HG03378 (cell line): ENCODE measurements around the gene CHN2.
"Not testable (repeated sequence)": the region's sequence is repeated elsewhere in the genome, so short reads cannot be mapped to it uniquely, and the experiment has no call there.

Experiments used
- ATAC-seq: cut with Tn5 transposase; IDR thresholded peaks from one replicate; pipeline ENCODE4 v1.9.1; 2021; ENCODE audit warnings: mild to moderate bottlenecking, moderate library complexity; ENCODE audit not compliant: unreplicated experiment

Gene CHN2

DNA sequence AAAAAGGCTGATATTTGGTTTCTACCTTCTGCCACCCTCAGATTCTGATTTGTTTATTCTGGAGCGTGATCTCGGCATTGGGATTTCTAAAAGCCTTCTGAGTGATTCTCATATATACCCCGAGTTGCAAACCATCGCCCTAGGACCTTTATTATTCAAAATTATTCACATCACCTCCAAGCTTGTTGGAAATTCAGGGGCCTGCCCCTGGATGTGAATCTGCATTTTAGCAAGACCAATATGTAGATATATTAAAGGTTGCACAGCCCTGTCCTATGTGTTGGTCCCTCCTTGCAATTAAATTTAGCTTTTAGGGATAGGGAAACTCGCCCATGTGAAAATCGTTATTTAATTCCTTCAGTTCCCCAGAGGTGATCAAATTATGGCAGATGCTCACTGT lies 9.0 kb upstream of the CHN2 start:
- ATAC-seq = no peak

DNA sequence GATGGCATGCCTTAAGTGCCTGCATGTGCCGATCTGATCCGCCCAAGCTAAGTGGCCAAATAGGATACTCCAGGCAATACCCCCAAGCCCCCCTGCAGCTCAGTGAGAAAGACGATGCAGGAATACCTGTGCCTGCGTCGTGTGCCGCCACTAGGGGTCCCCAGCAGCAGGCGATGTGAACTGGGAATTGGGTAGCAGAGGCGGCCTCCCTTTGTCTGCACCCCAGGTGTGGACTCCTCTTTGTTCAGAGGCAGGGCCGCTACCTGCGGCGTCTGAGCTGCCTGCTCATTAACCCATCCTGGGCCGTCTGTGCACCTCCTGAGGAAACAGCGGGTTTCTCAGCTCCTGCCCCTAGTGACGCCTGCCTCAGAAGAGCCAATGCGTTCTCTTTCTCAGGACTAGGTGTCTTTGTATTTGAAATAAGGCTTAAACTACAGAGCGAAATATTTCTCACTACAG lies 4.8 kb upstream of the CHN2 start:
- ATAC-seq = no peak

- ATAC-seq = no peak
These were observed 4.1 kb upstream of the CHN2 start for GRCh38 chr7:29190349-29191045.

DNA sequence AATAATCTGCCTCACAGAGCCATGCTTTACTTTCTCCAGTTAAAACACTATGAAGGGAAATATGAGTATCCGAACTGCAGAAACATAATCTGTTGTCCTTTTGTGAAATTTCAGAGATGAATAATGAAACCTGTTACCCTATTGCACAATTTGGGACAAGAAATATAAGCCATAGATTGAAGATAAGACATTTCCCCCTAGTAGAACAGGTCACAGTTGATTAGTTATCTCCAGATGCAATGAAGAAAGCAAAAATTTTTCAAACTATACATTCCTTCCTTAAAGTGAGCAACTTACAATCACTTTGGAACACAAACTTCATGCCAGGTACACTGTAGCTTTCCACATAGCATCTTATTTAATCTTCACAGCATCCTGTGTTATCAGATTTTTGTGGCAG lies 2.3 kb upstream of the CHN2 start:
- no peak for ATAC-seq

DNA sequence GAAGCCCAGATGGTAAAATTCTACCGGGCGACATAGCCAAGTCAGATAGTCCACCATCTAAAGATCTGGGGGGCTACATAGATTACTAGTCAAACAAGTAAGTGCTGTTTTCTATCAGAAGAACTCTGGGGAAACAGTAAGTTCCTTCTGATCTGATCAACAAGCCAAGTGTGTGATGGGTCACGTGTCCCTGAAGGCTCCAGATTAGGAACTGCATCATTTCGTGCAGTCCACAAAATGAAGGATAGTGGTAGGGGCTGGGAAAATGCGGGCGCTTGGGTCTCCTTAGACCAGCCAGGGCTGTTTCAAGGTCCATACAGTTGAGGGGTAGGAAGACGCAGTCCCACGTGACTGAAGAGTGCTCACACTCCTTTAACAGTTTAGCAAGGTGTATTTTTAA lies 1.8 kb upstream of the CHN2 start:
- ATAC-seq = no peak

DNA sequence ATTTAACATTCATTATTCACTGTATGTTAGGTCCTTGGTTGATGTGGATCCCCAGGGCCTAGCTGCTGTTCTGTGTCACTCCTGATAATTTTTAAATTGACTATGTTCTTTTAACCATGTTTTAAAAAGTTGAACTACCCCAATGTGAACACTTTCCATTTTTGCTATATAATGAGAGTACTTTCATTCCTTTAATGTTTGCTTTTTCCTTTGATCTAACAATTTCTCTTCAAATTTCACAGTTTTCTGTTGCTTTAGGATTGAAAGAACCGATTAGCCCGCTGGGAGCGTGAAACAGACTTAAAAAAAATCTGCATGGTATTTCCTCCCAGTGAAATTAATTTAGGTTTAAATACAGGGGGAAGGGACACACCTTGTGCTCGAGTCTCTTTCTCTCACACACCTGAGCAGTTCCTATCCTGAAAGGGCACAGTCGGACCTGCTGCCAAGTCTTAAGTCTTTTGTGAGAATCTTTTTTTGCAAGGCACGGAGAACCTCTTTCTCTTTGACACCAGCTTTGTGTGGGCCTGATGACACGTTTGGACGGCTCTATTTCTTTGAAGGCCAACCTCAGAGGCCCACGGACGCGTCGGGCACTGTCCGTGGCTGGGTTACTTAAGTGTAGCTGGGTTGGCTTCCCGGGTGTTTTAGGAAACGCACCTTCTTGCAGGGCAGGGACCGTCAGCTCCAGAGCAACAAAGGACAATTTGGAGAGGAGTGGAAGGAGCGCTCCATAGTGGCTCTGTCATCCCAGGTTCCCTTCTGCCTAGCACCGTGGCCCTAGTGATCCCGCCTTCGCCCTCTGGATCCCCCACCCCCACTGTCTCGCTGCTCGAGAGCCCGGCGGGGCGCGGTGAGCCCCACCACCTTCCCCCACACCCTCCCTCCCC lies 1.0 kb upstream of the CHN2 start:
- no peak for ATAC-seq

DNA sequence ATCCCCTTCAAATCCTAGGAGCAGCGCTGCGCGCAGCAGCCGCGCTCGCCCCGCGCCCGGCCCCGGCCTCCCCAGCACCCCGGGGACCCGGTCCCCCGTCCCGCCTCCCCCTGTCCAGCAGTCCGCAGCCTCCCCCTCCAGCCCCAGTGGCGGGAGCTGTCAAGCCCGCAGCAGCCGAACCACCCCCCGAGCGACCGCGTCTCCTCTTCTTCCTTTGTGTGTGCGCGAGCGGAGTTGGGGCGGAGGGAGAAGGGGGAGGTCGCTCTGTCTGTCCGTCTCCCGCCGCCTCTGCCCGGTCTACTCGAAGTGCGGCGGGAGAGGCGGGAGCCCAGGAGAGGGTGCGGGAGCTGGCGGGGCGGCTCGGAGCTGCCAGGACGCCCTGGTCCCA lies 375 bp upstream of the CHN2 start:
- no peak for ATAC-seq

- no peak for ATAC-seq
These were observed 1.6 kb downstream of the CHN2 start for GRCh38 chr7:29196191-29196590.

DNA sequence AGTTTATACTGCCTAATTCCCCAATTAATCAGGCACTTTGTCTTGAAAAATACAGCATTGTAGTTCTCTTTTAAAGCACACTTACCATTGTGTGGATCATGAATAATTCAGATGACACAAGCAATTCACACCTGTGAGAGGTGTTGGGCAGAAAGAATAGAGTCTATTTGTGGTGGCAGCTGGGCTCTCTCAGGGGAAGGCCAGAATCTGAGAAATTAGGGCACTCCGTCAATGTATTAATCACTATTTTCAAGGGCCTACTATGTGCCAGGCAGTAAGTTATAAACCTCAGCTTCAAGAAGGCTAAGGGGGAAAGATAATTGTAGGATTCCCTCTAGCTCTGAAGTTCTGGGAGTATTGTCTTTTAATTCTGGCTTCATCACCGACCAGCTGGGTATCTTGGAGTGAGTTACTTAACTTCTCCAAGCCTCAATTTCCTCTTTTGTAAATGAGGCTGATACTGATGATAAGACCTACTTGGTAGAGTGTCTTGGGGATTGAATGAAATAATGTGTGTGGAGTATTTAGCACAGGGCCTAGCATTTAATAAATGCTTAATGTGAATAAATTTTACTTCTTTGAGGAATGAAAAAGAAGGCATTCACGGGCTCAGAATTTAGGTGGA lies 2.5 kb downstream of the CHN2 start:
- ATAC-seq = no peak

DNA sequence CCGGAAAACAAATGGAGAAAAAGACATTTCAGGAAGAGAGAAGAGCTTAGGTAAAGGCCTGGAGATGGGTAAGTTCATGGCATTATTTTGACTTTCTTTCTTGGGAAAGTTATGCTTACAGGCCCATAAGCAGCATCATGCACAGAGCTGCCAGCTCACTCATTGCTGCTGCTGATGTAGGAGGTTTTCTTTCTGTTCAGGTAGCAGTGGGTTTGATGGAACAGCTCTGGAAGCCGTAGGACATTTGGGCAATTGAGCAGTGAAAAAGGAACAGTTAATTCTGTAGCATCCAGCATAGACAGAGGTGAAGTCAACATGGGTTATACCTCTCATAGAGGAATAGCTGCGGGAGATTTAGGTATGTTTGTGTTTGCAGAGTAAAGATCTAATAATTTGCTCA lies 3.3 kb downstream of the CHN2 start:
- no peak for ATAC-seq

GRCh38 chr7:29199776-29200175 lies 5.2 kb downstream of the CHN2 start:
- no peak for ATAC-seq

- ATAC-seq = no peak
These were observed 8.1 kb downstream of the CHN2 start for GRCh38 chr7:29202651-29203069.

- ATAC-seq = no peak
These were observed 10.1 kb downstream of the CHN2 start for GRCh38 chr7:29204491-29205272.

DNA sequence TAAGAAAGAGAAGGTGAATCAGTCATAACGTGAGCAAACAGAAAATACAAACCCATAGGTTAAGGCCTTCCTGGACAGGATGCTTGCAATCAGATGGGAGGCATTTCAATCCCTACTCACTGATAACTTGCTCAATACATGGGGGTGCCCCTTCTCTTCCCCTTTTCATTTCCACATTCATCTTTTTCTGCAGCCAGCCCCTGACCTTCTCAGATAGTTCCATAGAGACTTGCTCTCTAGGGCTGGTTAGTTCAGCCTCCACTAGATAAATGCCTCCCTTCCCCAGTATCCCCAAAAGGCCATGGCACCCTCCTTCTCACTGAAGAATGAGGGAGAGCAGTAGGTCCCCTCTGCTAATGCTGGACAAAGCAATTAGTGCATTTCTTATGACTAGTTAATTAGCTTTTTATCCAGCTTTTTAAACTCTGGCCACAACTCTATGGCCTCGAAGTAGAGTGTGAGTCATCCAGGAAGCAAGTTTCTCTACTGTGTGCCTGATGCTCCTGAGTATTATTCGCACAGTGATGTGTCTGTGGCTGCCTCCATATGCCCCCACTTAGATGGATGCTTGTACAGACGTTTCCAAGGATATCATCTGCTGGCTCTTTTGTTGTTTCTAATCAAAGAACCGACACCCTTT lies 12.7 kb downstream of the CHN2 start:
- ATAC-seq = no peak

- ATAC-seq = no peak
These were observed 14.1 kb downstream of the CHN2 start for GRCh38 chr7:29208410-29209250.

- no peak for ATAC-seq
These were observed 15.2 kb downstream of the CHN2 start for GRCh38 chr7:29209745-29210144.

DNA sequence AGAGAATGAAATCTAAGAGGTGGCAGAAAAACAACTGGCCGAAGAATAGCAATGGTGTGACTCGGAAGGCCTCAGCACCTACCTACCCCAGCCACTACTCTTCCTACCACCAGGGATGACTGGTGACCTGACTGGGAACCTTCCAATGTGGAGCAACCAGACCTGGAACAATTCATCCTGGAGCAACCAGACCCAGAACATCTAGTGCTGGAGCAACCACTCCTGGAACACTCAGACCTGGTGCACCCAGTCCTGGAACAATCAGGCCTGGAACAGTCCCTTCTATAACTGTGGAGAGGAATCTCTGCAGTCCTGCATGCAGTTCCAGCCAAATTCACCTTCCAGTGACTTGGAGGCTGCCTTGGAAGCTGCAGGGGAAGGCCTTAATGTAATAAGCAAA lies 18.2 kb downstream of the CHN2 start:
- ATAC-seq = not testable (repeated sequence)

- no peak for ATAC-seq
These were observed 19.5 kb downstream of the CHN2 start for GRCh38 chr7:29214056-29214455.

DNA sequence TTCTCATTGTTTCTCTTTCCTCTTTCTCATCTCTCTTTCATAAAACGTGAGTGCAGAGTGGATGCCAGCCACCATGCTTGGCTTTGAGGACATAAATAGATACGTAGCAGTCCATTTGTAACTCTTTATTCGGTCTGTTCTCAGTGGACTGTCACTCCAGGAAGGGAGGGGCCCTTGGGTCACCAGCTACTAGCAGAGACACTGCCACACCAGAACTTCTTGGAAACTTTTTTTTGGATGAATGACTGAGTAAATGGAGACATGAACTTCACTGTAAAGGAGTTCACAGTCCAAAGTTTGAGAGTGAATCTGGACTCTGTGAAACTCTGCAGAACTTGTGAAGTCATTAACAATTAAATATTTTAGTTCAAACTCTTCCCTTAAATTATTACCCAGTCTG lies 20.2 kb downstream of the CHN2 start:
- ATAC-seq = no peak

DNA sequence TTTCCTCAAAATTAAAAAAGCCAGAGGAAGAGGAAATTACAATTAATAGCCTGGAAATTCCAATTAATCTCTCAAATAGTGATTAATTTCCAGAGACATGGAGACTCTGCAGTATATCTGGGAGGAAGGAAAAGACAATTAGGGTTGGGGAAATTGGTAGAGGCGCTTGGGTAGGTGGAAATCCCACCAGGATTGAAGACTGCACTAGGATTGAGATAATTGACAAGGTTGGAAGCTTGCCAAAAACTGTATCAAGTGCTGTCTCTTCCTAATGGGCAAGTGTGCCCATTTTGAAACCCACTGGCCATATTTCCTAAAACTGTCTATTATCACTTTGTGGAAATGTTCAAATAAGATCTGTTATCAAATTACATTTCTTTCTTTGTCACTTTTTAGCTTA lies 21.6 kb downstream of the CHN2 start:
- no peak for ATAC-seq
